HG02981 (cell line): ENCODE results near the gene SCN4A.

Experiments used
- ATAC-seq: cut with Tn5 transposase; IDR thresholded peaks from one replicate; pipeline ENCODE4 v1.9.1; 2021; ENCODE audit warnings: mild to moderate bottlenecking, moderate library complexity; ENCODE audit not compliant: unreplicated experiment

Gene SCN4A

DNA sequence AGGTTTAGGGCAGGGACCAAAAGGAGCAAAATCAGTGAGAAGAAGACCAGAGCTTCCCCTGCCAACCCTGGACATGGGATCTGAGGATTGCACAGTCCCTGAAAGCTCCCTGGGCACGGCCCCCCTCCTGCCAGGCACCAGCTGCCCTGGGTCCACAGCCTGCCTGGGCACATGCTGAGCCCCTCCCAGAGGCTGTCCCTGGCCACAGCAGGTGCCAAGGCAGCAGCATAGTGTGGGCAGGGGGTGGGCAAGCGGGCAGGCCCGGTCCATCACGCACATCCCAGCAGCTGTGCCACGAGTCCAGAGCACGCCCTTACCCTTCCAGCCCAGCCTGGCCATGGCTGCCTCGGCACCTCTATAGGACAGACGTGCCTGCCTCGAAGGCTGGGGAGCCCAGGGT, 12.7 kb downstream of the SCN4A start:
- ATAC-seq = no peak

DNA sequence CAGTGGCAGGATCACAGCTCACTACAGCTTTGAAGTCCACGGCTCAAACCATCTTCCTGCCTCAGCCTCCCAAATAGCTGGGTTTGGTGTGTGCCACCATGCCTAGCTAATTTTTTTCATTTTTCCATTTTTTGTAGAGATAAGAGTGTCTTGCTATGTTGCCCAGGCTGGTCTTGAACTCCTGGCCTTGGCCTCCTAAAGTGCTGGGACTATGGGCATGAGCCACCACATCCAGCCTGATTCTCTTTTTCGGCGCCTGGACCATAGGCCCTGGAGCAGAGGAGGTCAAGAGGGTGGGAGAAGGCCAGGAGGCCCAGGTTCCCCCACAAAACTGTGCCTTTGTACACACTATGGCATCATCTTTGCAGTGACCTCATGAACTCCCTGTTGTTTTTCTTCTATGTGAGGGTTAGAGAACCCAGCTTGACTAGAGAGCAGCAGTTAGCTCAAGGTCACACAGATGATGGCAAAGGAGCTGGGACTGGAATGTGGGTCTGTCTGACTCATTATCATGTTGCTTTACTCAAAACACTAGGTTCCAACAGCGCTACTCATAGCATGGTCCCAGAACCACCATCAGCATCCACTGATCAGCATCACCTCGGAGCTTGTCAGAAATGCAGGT, 16.3 kb downstream of the SCN4A start:
- no peak for ATAC-seq

DNA sequence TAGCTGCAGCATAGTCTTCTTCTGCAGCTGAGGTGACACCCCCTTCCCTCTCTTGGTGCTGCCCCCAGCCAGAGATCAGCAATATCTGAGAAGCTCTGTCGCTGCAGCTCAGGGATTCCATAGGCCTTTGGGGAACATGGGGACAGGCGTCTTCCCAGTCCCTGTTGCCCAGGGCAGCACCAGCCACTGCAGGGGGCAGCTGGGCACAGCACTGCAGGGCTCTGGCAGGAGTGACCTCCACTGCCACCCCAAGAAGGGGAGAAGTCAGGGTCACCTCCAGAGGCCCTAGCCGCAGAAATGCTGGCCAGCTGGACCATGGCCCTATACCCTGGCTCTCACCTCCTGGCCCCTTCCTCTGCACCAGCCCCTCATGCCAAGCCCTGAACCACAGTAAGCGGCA, 16.9 kb downstream of the SCN4A start:
- no peak for ATAC-seq

DNA sequence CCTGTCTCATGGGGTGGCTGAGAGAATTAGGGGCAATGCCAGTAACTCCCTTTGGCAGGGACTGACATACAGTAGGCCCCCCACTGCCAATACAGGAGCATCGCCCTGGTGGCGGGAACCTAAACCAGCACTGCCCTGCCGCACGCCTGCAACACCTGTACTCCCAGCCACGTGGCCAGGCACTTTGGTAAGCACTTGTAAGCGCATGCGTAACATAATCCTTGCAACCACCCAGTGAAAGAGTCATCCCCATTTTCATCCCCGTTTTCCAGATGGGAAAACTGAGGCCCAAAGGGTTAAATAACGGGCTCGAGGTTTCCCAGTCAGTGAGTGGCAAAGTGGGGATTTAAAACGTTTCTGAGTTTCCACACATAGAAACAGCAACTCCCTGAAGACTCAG, 17.5 kb downstream of the SCN4A start:
- ATAC-seq = no peak

DNA sequence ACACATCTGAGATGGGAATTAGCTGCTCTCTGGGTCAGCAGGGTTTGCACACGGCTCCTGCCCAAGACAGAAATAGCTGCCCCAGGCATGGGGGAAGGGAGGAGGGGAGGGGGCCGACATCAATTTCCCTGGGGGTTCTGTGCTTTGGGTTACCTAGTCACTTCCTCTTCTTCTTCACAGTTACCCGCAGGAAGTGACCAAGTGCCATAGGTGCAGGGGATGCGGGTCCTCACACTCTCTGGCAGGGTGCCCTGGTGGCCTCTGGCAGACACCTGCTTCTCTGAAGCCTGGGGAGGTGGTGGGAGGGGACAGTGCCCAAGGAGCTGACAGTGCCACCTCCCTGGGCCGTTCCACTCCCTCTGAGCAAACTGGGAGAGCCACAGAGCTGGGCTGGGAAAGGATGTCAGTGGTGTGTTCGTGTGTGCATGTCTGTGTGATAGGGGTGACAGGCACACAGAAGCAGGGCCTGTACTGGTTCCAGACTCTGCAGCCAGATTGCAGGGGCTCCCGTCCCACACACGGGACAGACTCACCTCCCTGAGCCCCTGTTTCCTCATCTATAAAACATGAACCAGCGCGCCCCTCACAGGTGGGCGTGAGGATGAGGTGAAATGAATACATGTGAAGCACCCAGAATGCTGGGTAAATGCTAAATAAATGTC, 18.2 kb downstream of the SCN4A start:
- ATAC-seq = peak; percentile 61

DNA sequence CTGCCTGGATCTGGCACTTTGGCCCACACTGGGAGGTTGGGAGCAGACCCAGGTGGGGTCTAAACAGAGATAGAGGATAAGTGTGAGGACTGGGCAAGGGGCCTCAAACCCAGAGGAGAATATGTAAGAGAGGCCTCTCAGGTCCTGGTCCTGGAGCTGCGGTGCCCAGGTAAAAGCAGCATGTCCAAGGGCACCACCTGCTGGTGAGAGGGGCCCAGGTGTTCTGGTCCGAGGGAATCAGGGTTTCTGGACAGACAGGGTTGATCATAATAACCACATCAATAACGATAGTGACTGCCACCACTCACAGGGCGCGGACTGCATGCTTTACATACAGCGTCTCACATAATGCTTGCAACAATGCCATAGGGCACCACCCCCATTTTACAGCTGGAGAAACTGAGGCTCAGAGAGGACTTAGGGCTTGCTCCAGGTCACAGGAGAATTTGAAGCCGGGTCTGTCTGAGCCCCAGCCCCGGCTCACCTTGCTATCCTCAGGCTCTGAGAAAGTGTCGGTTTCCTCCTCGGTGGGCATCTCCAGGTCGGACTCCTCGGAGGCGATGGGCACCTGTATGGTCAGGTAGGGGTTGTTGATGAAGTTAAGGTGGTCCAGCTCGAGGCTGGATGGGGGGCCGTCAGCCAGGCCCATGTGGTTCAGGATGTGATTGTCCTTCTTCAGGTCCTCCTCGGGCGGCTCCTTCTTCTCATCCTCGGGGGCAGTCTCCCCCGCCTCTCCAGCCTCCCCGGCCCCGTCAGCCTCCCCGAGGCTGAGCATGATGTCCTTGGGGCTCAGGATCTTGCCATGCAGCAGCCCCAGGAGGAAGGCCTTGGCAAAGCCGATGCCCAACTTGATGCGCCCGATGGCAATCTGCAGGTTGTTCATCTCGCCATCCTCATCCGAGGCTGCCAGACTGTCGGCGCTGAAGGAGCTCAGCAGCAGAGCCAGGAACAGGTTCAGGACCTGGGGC, 21.5 kb downstream of the SCN4A start:
- ATAC-seq = no peak

DNA sequence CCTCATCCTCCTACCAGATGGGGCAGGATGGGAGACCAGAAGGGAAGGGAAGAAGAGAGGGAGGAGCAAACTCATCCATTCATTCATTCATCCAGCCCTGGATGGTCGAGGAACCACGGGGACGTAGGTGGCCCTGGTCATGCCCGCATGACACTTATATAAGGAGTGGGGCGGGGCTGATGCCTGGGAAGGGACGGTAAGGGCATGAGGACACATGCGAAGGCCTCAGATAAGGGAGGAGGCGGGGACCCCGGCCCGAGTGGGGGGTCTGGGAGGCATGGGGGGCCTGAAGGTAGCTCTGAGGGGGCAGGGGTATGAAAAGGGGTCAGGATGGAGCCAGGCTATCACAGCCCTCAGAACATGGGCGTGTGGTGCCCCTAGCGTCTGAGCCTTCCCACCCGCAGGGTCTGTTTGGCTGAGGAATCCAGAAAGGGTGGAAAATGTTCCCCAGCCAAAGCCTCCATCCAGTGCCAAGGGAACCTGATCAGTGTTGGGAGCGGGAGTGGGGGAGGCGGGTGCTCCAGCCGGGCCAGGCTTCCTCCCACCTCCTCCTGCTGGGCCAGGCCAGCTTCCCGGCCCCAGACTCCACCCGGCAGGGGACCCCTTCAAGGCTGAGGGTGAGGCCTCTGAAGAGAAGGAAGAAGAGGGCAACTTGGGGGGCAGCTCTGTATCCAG, 23.0 kb downstream of the SCN4A start:
- no peak for ATAC-seq

DNA sequence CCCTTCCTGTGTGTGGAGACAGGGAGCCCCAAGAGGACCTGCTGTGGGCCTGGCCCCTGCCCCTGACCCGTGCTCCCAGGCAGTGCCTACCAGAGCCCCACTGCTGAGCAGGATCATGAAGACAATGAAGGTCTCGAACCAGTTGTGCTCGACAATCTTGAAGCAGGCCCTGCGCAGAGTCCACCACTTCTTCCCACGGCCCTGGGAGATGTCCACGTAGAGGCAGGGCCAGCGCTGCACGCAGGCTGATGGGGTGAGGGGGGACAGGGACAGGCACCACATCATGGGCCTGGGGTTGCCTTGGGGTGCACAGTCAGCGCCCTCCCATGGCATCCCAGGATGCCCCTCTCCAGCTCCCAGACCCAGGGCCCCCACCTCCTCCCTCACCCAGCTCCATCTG, 24.2 kb downstream of the SCN4A start:
- ATAC-seq = no peak

DNA sequence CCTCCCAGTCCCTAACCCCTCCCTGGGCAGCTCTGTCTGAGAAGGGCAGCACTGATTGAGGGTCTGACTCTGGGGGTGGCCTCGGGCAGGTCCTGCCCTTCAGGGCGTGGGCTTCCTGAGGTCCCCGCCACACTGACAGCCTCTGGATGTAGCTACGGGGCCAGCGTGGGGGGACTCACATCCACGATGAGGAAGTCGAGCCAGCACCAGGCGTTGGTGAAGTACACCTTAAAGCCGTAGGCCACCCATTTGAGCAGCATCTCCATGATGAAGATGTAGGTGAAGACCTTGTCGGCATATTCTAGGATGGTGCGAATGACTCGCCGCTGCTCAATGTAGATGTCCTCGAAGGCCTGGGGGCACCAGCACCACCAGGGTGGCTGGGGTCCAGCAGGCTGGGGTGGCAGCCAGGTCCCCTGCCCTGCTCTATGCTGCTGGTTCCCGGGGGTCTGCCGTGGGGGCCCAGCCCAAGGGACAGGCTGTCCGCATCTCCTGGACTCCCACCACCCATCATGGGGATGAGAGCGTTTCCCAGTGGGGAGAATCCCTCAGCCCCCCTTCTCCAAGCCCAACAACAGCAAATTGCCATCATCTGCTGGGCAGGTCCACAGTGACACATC, 24.9 kb downstream of the SCN4A start:
- ATAC-seq = no peak

DNA sequence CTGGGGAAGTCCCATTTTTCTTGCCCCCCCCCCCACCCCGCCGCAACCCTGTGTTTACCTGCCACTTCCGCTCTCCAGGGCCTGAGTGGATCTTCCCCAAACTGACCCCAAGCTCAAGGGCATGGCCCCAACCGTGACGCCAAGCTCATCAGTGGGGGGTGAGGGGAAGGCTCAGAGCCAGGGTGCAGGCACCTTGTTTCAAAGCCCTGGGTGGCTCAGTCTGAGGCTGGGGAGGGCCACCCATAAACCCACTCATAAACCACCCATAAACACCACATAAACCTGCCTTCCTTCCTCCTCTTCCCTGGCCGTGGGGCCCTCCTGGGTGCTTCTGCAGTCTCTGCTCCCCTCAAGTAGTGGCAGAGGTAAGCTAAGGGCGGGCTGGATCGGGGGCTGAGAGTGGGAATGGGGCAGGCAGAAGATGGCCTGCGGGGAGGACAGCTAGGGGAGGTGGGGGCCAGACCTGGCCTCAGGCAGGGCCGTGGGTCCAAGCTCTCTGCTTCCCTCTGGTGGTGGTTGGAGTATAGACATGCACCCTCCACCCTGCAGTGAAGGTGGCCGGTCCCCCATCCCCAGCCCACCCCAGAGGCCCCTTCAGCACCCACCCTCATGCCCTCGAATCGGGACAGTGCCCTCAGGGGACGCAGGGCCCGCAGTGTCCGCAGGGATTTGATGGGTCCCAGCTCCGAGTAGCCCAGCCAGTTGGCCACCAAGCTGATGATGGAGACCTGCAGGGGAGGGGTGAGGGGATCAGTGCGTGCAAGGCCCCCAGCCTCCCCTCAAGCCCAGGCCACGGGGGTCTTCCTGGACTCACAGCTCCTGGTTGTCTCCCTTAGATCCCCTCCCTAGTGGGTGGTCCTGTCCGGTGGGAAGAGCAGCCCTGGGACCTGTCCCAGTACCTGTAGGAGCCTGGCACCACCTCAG, 26.0 kb downstream of the SCN4A start:
- peak; percentile 61 for ATAC-seq

DNA sequence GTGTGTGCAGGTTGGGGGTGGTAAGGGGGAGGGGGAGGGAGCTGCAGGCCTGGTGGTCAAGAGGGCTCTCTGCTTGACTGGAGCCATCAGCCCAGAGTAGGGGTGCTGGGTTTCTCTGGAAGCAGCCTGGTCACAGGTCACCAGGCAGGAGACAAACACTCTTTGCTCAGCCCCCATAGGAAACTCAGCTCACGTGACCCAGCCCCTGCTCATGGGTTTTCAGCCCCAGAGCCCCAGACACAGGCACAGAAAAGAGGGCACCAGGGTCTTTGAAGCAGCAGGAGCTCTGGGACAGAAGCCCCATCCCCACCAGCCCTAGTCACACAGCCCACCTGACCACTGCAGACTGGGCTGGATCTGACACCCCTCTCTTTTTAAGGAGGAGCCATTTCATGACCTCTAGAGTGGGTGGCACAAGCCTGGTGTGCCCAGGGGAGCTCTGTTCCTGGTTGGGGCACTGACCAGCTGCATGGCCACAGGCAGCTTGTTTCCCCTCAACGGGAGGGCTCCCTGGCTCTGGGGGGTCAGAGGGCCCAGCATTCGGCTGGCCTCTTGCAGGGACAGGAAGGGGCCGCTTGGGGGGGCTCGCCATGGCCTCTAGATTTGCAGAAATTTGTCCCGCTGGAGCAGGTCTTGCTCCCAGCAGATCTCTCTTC, 26.8 kb downstream of the SCN4A start:
- no peak for ATAC-seq

DNA sequence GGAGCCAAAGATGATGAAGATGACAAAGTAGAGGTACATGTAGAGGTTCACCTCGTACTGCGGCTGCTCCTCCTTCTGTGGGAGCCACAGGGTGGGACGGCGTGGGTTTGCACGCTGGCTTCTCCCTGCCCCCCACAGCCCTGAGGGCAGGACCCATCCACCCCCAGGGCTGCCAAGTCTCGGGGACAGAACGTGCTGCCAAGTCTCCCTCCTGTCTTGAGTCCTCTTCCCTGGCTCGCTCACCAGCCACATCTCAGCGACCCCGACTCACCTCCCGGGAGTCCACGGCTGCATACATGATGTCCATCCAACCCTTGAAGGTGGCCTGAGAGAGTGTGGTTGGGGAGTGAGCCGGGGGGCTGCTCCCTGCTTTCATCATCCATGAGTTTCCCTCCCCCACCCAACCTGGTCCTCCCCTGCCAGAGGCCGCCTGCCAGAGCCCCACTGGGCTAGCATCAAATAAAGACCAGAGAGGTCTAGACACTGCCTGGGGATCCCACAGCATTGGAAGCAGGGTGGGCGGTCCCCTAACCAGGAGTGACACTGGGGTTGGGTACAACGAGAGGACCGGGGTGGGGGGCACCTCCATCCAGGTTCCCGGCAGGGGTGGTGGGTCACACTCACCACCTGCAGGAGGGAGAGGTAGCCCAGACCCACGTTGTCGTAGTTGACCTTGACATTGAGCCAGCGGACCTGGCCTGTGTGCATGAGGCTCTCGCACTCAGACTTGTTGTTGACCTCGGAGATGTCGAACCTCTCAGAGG, 27.8 kb downstream of the SCN4A start:
- ATAC-seq = no peak

DNA sequence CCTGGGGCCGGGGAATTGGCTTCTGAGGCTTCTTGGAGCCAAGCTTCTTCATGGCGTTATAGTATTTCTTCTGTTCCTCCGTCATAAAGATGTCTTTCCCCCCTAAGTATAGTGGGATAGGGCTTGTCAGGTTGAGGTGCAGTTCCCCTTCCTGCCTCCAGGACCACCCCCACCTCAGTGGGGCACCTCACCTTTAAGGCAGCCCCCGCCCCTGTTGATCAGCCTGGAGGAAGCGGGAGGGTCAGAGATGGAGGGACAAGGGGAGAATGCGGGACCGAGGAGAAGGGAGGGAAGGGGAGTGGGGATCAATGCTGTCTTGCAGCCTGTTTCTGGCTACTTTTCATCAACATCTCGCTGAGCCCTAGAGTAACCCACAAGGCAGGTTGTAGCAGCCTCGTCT, 29.0 kb downstream of the SCN4A start:
- ATAC-seq = no peak

DNA sequence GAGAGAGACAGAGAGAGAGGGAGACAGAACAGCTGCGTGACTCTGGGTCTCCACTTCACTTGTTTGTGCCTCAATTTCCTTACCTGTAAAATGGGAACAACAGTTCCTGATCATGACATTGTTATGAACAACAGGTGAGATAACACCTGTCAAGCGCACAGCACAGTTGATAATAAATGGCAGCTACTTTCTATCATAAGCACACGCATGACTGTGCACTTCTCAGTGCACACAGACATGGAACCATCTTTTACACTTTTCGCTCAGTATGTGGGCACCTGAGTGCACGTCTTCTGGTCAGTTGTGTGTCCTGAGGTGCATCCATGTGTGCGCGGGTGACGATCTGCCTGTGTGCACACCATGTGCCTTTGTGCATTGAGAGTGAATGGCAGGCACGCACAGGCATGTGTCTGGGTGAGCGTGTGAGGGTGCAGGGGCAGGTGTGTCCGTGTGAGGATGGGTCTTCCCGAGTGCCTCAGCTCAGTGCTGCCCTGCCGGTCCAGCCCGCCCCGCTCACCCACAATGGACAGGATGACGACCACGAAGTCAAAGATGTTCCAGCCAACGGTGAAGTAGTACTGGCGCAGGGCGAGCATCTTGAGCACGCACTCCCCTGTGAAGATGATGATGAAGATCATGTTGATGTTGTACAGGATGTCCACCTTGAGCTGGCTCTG, 30.3 kb downstream of the SCN4A start:
- no peak for ATAC-seq

DNA sequence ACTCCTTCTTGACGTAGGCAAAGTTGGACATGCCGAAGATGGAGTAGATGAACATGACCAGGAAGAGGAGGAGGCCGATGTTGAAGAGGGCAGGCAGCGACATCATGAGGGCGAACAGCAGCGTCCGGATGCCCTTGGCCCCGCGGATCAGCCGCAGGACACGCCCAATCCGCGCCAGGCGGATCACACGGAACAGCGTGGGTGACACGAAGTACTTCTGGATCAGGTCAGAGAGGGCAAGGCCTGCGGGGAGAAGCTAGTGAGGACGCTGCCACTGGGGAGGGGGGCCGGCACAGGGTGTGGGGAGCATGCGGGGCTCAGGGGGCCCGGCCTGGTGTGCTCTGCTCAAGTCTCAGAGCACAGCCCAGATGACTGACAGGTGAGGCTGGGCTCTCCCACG, 31.0 kb downstream of the SCN4A start:
- no peak for ATAC-seq

DNA sequence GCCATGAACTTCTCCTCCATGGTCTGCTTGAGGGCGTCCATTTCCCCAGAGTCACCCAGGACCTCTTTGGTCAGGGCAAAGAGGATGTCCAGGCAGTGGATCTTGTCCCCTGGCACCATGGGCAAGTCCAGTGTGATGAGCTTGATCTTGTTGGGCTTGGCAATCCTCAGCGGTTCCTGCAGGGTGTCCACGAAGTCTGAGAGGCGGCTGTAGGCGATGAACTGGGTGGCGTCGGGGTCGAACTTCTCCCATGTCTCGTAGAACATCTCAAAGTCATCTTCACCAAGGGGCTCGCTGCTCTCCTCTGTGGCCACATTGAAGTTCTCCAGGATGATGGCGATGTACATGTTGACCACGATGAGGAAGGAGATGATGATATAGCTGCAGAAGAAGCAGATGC, 31.6 kb downstream of the SCN4A start:
- no peak for ATAC-seq

DNA sequence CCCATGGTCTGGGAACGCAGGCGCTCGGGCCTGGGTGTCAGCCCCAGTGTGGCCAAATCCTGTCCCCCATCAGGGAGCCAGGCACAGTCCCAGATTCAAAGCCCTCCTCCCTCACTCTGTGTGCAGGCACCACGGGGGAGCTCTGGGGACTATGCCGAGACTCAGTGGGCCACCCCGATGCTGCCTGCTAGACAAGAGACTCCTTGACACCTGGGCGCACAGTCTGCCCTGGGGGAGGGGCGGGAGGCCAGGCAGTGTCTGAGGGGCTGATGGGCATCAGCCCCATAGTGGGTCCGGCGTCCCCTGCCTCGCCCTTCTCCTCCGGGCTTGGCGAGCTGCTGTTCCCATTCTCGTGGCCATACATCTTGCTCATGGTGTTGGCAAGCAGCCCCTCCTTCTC, 32.1 kb downstream of the SCN4A start:
- no peak for ATAC-seq

DNA sequence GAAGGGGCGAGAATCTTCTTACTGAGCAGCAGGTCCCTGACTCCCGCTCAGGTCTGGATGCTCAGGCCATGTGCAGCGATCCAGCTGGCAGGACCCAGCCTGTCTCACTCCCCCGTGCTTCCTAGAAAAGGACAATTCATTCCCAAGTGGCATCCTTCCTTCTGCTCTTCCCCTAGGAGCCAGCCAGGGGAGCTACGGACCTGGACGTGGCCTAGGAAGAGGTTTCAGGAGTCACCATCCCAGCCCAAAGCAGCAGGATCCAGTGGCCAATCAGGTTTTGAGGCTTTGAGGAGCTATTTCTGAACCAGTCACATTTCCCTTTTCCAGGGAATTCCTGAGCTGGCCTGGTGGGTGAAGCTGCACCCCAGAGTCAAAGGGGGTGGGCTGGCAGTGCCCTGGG, 32.8 kb downstream of the SCN4A start:
- no peak for ATAC-seq
